H1 (cell line): ENCODE results near the gene GPBP1. TPM values are rescaled to one million over a fixed set of nuclear protein-coding genes. Genes with fewer than 3 reads are reported as not detected.

Source experiments
- CTCF ChIA-PET: fragments of 300-600 bp; sonication (Branson Sonifier 250); formaldehyde crosslinking; loops from one replicate; lab custom pipeline; 2021; ENCODE audit not compliant: partially characterized antibody; lab: Charles Lee
- POLR2A ChIA-PET: fragments of 300-600 bp; sonication (Branson Sonifier 250); formaldehyde crosslinking; loops from one replicate; lab custom pipeline; 2021; ENCODE audit warnings: inconsistent platforms; ENCODE audit not compliant: partially characterized antibody; lab: Charles Lee
- DNase-seq, 2 experiments: peaks; one replicate each; pipeline versions ENCODE4 v3.0.0 to v3.0.0-alpha.2; 2010 to 2022; ENCODE audit warnings: low spot score in 2 of 2, low read depth in 1 of 2, mixed read lengths in 1 of 2
- FAIRE-seq: peaks from 2 replicates; lab custom pipeline; 2011; peaks lifted over from hg19 to GRCh38; lab: Jason Lieb, UNC
- H2AFZ ChIP-seq: 2 replicates; pipeline ENCODE4 v1.8.1; 2012; ENCODE audit warnings: low read length, inconsistent platforms
- H2AK5ac ChIP-seq: 2 replicates; pipeline ENCODE4 v1.6.1; 2013; ENCODE audit warnings: low read depth, low read length
- H2BK120ac ChIP-seq: replicated peaks from 2 replicates; pipeline ENCODE3; 2013; ENCODE audit warnings: low read depth, low read length, inconsistent platforms
- H2BK12ac ChIP-seq: 2 replicates; pipeline ENCODE4 v1.6.1; 2013; ENCODE audit warnings: low read depth, low read length
- H2BK15ac ChIP-seq: 2 replicates; pipeline ENCODE4 v1.6.1; 2013; ENCODE audit warnings: low read length
- H2BK20ac ChIP-seq: 2 replicates; pipeline ENCODE4 v1.6.1; 2013; ENCODE audit warnings: low read length
- H2BK5ac ChIP-seq: 2 replicates; pipeline ENCODE4 v1.6.1; 2013; ENCODE audit warnings: low read depth, low read length
- H3K14ac ChIP-seq: 2 replicates; pipeline ENCODE4 v1.6.1; 2013; ENCODE audit warnings: inconsistent platforms; ENCODE audit not compliant: insufficient read length
- H3K18ac ChIP-seq: 2 replicates; pipeline ENCODE4 v1.6.1; 2013; ENCODE audit warnings: low read length; ENCODE audit errors: extremely low read depth
- H3K23ac ChIP-seq: 2 replicates; pipeline ENCODE4 v1.6.1; 2013; ENCODE audit warnings: inconsistent platforms; ENCODE audit not compliant: insufficient read length
- H3K23me2 ChIP-seq: 2 replicates; pipeline ENCODE4 v1.6.1; 2013; ENCODE audit warnings: low read depth, low read length
- H3K27ac ChIP-seq: 2 replicates; pipeline ENCODE4 v1.6.1; 2011; ENCODE audit warnings: low read depth, low read length, inconsistent platforms
- H3K27me3 ChIP-seq, 4 experiments: replicated peaks in 1 of 4; 1 replicate in 1 of 4; 2 replicates in 3 of 4; pipeline versions ENCODE4 v1.6.1 to v1.8.1; 2011 to 2013; ENCODE audit warnings: low read length in 3 of 4, mild to moderate bottlenecking in 3 of 4, inconsistent platforms in 2 of 4, mixed read lengths in 2 of 4, moderate library complexity in 1 of 4; ENCODE audit not compliant: control insufficient read depth in 3 of 4, insufficient read depth in 3 of 4; ENCODE audit errors: extremely low read depth in 1 of 4
- H3K36me3 ChIP-seq, 4 experiments: 2 replicates each; pipeline versions ENCODE4 v1.6.1 to v1.8.1; 2011 to 2013; ENCODE audit warnings: mild to moderate bottlenecking in 4 of 4, low read length in 3 of 4, moderate library complexity in 2 of 4, control low read depth in 1 of 4, inconsistent platforms in 1 of 4; ENCODE audit not compliant: insufficient read depth in 4 of 4, control insufficient read depth in 2 of 4
- H3K4ac ChIP-seq: replicated peaks from 2 replicates; pipeline ENCODE3; 2013; ENCODE audit warnings: low read length, low read depth, mixed read lengths, inconsistent platforms; ENCODE audit not compliant: insufficient read length
- H3K4me1 ChIP-seq, 4 experiments: replicated peaks in 1 of 4; 1 replicate in 1 of 4; 2 replicates in 3 of 4; pipeline versions ENCODE4 v1.6.1 to v1.8.1; 2011 to 2013; ENCODE audit warnings: low read length in 3 of 4, inconsistent platforms in 2 of 4, mixed read lengths in 1 of 4; ENCODE audit not compliant: insufficient read depth in 4 of 4, control insufficient read depth in 3 of 4
- H3K4me2 ChIP-seq, 2 experiments: 2 replicates each; pipeline versions ENCODE4 v1.6.1 to v1.8.1; 2011 to 2013; ENCODE audit warnings: low read depth in 2 of 2, low read length in 2 of 2, control low read depth in 1 of 2, inconsistent platforms in 1 of 2, mild to moderate bottlenecking in 1 of 2; ENCODE audit not compliant: insufficient read depth in 1 of 2
- H3K4me3 ChIP-seq, 4 experiments: fragments of 200-600, 300-600 bp in 1 of 4; sonication (generic), shearing (Covaris generic), sonication (Bioruptor Twin) in 1 of 4; 2 replicates each; pipeline versions ENCODE4 v1.5.1 to v1.8.1; 2011 to 2016; ENCODE audit warnings: low read length in 4 of 4, low read depth in 3 of 4, control low read depth in 2 of 4, inconsistent platforms in 2 of 4, mild to moderate bottlenecking in 2 of 4, mixed read lengths in 1 of 4, moderate library complexity in 1 of 4; ENCODE audit not compliant: insufficient read depth in 2 of 4; ENCODE audit errors: extremely low read depth in 1 of 4
- H3K56ac ChIP-seq: replicated peaks from 2 replicates; pipeline ENCODE3; 2013; ENCODE audit warnings: low read depth, mild to moderate bottlenecking, mixed read lengths, low read length, inconsistent platforms; ENCODE audit not compliant: insufficient read length
- H3K79me1 ChIP-seq: 2 replicates; pipeline ENCODE4 v1.6.1; 2013; ENCODE audit warnings: low read depth, low read length, control low read depth
- H3K79me2 ChIP-seq, 2 experiments: 2 replicates each; pipeline versions ENCODE4 v1.6.1 to v1.8.1; 2012 to 2013; ENCODE audit warnings: low read length in 2 of 2, mild to moderate bottlenecking in 2 of 2, inconsistent platforms in 1 of 2; ENCODE audit not compliant: insufficient read depth in 2 of 2, control insufficient read depth in 1 of 2
- H3K9ac ChIP-seq, 4 experiments: replicated peaks in 1 of 4; 1 replicate in 1 of 4; 2 replicates in 3 of 4; pipeline versions ENCODE4 v1.6.1 to v1.8.1; 2011 to 2013; ENCODE audit warnings: low read depth in 3 of 4, low read length in 3 of 4, control low read depth in 2 of 4, mild to moderate bottlenecking in 2 of 4, moderate library complexity in 2 of 4, inconsistent platforms in 1 of 4; ENCODE audit errors: extremely low read depth in 1 of 4
- H3K9me3 ChIP-seq, 2 experiments: 2 replicates each; pipeline versions ENCODE4 v1.6.1 to v1.8.1; 2012 to 2013; ENCODE audit warnings: mild to moderate bottlenecking in 2 of 2, moderate library complexity in 2 of 2, control low read depth in 1 of 2, inconsistent platforms in 1 of 2, low read depth in 1 of 2, low read length in 1 of 2, mixed read lengths in 1 of 2; ENCODE audit not compliant: insufficient read depth in 2 of 2
- H4K20me1 ChIP-seq, 2 experiments: replicated peaks in 1 of 2; 2 replicates each; pipeline versions ENCODE3 to v1.8.1; 2011 to 2013; ENCODE audit warnings: inconsistent platforms in 2 of 2, low read length in 2 of 2, mild to moderate bottlenecking in 1 of 2; ENCODE audit not compliant: insufficient read depth in 2 of 2, control insufficient read depth in 1 of 2
- H4K5ac ChIP-seq: 2 replicates; pipeline ENCODE4 v1.6.1; 2013; ENCODE audit warnings: low read length, low read depth, mixed read lengths, inconsistent platforms; ENCODE audit not compliant: insufficient read length
- H4K8ac ChIP-seq: 2 replicates; pipeline ENCODE4 v1.8.0; 2013; ENCODE audit warnings: mild to moderate bottlenecking, moderate library complexity, low read length, inconsistent platforms; ENCODE audit not compliant: insufficient read depth; ENCODE audit errors: extremely low read depth
- H4K91ac ChIP-seq: replicated peaks from 2 replicates; pipeline ENCODE3; 2013; ENCODE audit warnings: low read length, mixed read lengths, inconsistent platforms; ENCODE audit not compliant: insufficient read length
- HDAC2 ChIP-seq, 2 experiments: fragments of 300-600 bp in 1 of 2; sonication (generic) in 1 of 2; IDR thresholded peaks; 2 replicates each; pipeline ENCODE4 v1.6.1; 2011 to 2012; ENCODE audit warnings: low read depth in 2 of 2, low read length in 2 of 2, mild to moderate bottlenecking in 2 of 2, moderate library complexity in 2 of 2, borderline replicate concordance in 1 of 2, inconsistent platforms in 1 of 2
- SAP30 ChIP-seq: fragments of 300-600 bp; sonication (generic); IDR thresholded peaks from 2 replicates; pipeline ENCODE4 v1.7.1; 2012; ENCODE audit warnings: low read length, moderate library complexity, mild to moderate bottlenecking, inconsistent platforms; ENCODE audit not compliant: insufficient read depth, insufficient replicate concordance
- SP1 ChIP-seq: IDR thresholded peaks from 2 replicates; pipeline ENCODE4 v1.6.1; 2011; ENCODE audit warnings: low read depth, low read length
- TBP ChIP-seq: IDR thresholded peaks from 2 replicates; pipeline ENCODE4 v1.6.1; 2011; ENCODE audit warnings: low read depth, low read length, improper control_type of control experiment
- ZNF274 ChIP-seq: IDR thresholded peaks from 2 replicates; pipeline ENCODE4 v1.7.0; 2012; ENCODE audit warnings: low read length, borderline replicate concordance; ENCODE audit errors: extremely low read depth
- WGBS, 2 experiments: shearing (Covaris generic) in 1 of 2; methylation state at CpG; one replicate each; pipeline versions ENCODE4 v1.1.6 to v1.1.7; 2013 to 2015; ENCODE audit warnings: low lambda C conversion rate in 2 of 2, mixed read lengths in 2 of 2, inconsistent platforms in 1 of 2, low coverage in 1 of 2, missing lambda C conversion rate in 1 of 2; ENCODE audit not compliant: insufficient replicate concordance in 2 of 2, insufficient coverage in 1 of 2, insufficient read length in 1 of 2; ENCODE audit errors: extremely low coverage in 1 of 2, missing lambda C conversion rate in 1 of 2; 5-methylcytosine and 5-hydroxymethylcytosine counted together
- polyA plus RNA-seq, 7 experiments: library from polyadenylated mRNA; depleted of rRNA in 3 of 7; stranded (reverse) in 5 of 7; unstranded in 2 of 7; fragments of >200 nt in 5 of 7; fragments of 200-250 nt in 2 of 7; gene quantifications; 1 replicate in 5 of 7; 2 replicates in 1 of 7; 4 replicates in 1 of 7; pipeline versions ENCODE4 v1.2.1 to v1.2.3, GENCODE V29; 2011 to 2013; ENCODE audit warnings: missing spikeins in 2 of 7, mixed read lengths in 2 of 7
- total RNA-seq: library from RNA; stranded (reverse); fragmentation: NEBNext Ultra II Directional; extraction: Animal tissue kit (Norgen Biotek cat#: 25700); gene quantifications from 2 replicates; pipeline ENCODE4 v1.2.1, GENCODE V29; 2021

Gene GPBP1
- total and polyA plus RNA-seq, 2 of the 8 experiments (the other 6 are each of a cell fraction or from before 2014, with no cell fraction given): 29.2 to 108 TPM

GRCh38 chr5:57191986-57192385, 18.1 kb downstream of the GPBP1 start:
- no peak overlapping the region for H2BK15ac ChIP-seq
- no peak overlapping the region for H3K18ac ChIP-seq
- no peak overlapping the region for H3K27ac ChIP-seq
- no peak overlapping the region for H4K5ac ChIP-seq
- no peak overlapping the region for H2BK12ac ChIP-seq
- peaks cover 32 to 38% of the 10 kb centered on the region in 2 experiments for H4K20me1 ChIP-seq
- ChIA-PET POLR2A (interaction anchor here (0.9 kb wide), 1 partner anchor 37 kb away, joined by 4 read pairs; no protein-coding TSS in a partner anchor), CTCF (interaction anchor here (0.9 to 1.1 kb wide), 3 partner anchors 15 to 104 kb away, joined by 3 read pairs; no protein-coding TSS in a partner anchor)
- H3K23me2 ChIP-seq: no peaks in the 10 kb centered on the region
- H2AK5ac ChIP-seq: no peak overlapping the region
- H3K56ac ChIP-seq: no peak overlapping the region
- no peaks in the 10 kb centered on the region for H3K27me3 ChIP-seq
- no peak overlapping the region for H4K8ac ChIP-seq
- H4K91ac ChIP-seq: no peak overlapping the region
- 94% methylated on average over 2 of the region's 2 CpGs; no CpG with 5 or more reads in 1 of the 2 experiments for WGBS, 2 experiments
- H3K36me3 ChIP-seq: peaks cover 0 to 19% (median 0%) of the 10 kb centered on the region in 4 experiments; a peak in 3 of 8 replicates
- peaks cover 82 to 100% of the 10 kb centered on the region in 2 experiments for H3K79me2 ChIP-seq
- DNase-seq (no peak), FAIRE-seq (no peak)
- no peak overlapping the region for H2BK20ac ChIP-seq
- 0 out of 7 replicates have a peak, but pooled peaks cover 0 to 3% (median 0%) of the 10 kb centered on the region in 4 experiments for H3K4me1 ChIP-seq
- no peak overlapping the region for H3K23ac ChIP-seq
- no peak overlapping the region for H3K4me3 ChIP-seq
- H3K4me2 ChIP-seq: no peak overlapping the region
- no peak overlapping the region for H3K14ac ChIP-seq
- H3K9ac ChIP-seq: no peak overlapping the region
- H3K9me3 ChIP-seq: no peaks in the 10 kb centered on the region
- no peak overlapping the region for H2AFZ ChIP-seq
- H2BK120ac ChIP-seq: no peak overlapping the region
- TF ChIP-seq HDAC2 (IDR thresholded peaks at IDR 0.05; ENCODE audit: borderline replicate concordance in 1 of 2, low read depth in 2 of 2, low read length in 2 of 2): no peak
- TF ChIP-seq ZNF274: no peak
- TF ChIP-seq TBP: no peak
- no peak for TF ChIP-seq SP1
- TF ChIP-seq SAP30: no peak
- H3K79me1 ChIP-seq: peaks cover 2% of the 10 kb centered on the region; the same call in 1 of the 2 replicates
- H3K4ac ChIP-seq: no peak overlapping the region
- no peak overlapping the region for H2BK5ac ChIP-seq
